GM12878 (cell line): ENCODE data around the gene PPP1R9B. TPM values are rescaled to one million over a fixed set of nuclear protein-coding genes. Genes with fewer than 3 reads are reported as not detected.

Experiments
- ATAC-seq: fragments of 200-7000 bp; cut with Tn5 transposase; 3 replicates; pipeline ENCODE4 v1.9.1; 2020; ENCODE audit warnings: mild to moderate bottlenecking, moderate library complexity
- BruUV-seq: library from RNA; stranded (reverse); fragments of 400-500 nt; replicated peaks from 2 replicates; lab custom pipeline; 2021; lab: Mats Ljungman, UMichigan
- CTCF ChIA-PET: fragments of 300-600 bp; sonication (Branson Sonifier 250); formaldehyde crosslinking; extraction: SDS; loops from one replicate; lab custom pipeline; 2021; ENCODE audit warnings: inconsistent platforms; lab: Yijun Ruan, JAX
- POLR2A ChIA-PET: fragments of 350-600 bp; formaldehyde crosslinking; extraction: SDS; loops from one replicate; lab custom pipeline; 2021; ENCODE audit warnings: inconsistent platforms; lab: Charles Lee
- RAD21 ChIA-PET: fragments of 300-600 bp; sonication (Branson Sonifier 250); formaldehyde crosslinking; loops from one replicate; lab custom pipeline; 2023; ENCODE audit warnings: antibody characterized with exemption; ENCODE audit not compliant: unreplicated experiment; lab: Charles Lee
- SMC1A ChIA-PET: fragments of 300-600 bp; sonication (Branson Sonifier 250); formaldehyde crosslinking; loops from one replicate; lab custom pipeline; 2023; ENCODE audit not compliant: unreplicated experiment, uncharacterized antibody; lab: Charles Lee
- DNase-seq: peaks from one replicate; pipeline ENCODE4 v3.0.0-alpha.2; 2011; ENCODE audit warnings: low read depth, low spot score
- FAIRE-seq: peaks from 3 replicates; lab custom pipeline; 2011; peaks lifted over from hg19 to GRCh38; lab: Jason Lieb, UNC
- H2AFZ ChIP-seq: 2 replicates; pipeline ENCODE4 v1.6.0; 2011; ENCODE audit warnings: low read depth, low read length, control low read depth; ENCODE audit not compliant: control insufficient read depth
- H3K27ac ChIP-seq: 2 replicates; pipeline ENCODE4 v1.5.1; 2011; ENCODE audit warnings: control low read depth; ENCODE audit not compliant: control insufficient read depth, insufficient read depth
- H3K27me3 ChIP-seq, 2 experiments: replicated peaks in 1 of 2; 2 replicates each; pipeline versions ENCODE4 v1.6.0 to v1.6.1; 2011; ENCODE audit warnings: low read length in 1 of 2; ENCODE audit not compliant: control insufficient read depth in 2 of 2, insufficient read depth in 2 of 2
- H3K36me3 ChIP-seq, 2 experiments: 2 replicates each; pipeline ENCODE4 v1.5.1; 2011; ENCODE audit warnings: low read length in 1 of 2; ENCODE audit not compliant: control insufficient read depth in 2 of 2, insufficient read depth in 2 of 2
- H3K4me1 ChIP-seq: 2 replicates; pipeline ENCODE4 v1.6.1; 2011; ENCODE audit warnings: mild to moderate bottlenecking, low read length, moderate library complexity, mixed read lengths; ENCODE audit not compliant: control insufficient read depth, insufficient read depth
- H3K4me2 ChIP-seq: 2 replicates; pipeline ENCODE4 v1.6.0; 2011; ENCODE audit warnings: control low read depth; ENCODE audit not compliant: control insufficient read depth, insufficient read depth
- H3K4me3 ChIP-seq: fragments of 200-600 bp; sonication (generic); 2 replicates; pipeline ENCODE4 v1.5.1; 2016
- H3K79me2 ChIP-seq: 2 replicates; pipeline ENCODE4 v1.6.0; 2011; ENCODE audit warnings: low read length; ENCODE audit not compliant: control insufficient read depth, insufficient read depth
- H3K9ac ChIP-seq: 2 replicates; pipeline ENCODE4 v1.8.0; 2011; ENCODE audit warnings: low read length, control low read depth, mixed read lengths; ENCODE audit not compliant: control insufficient read depth, insufficient read depth
- H3K9me3 ChIP-seq: replicated peaks from 3 replicates; pipeline ENCODE4 v1.5.1; 2011; ENCODE audit warnings: mild to moderate bottlenecking, low read length; ENCODE audit not compliant: control insufficient read depth, insufficient read depth
- H4K20me1 ChIP-seq: 2 replicates; pipeline ENCODE4 v1.6.0; 2011; ENCODE audit not compliant: control insufficient read depth, insufficient read depth
- CHD2 ChIP-seq: IDR thresholded peaks from 2 replicates; pipeline ENCODE4 v1.6.1; 2011; ENCODE audit warnings: low read depth, low read length, improper control_type of control experiment, borderline replicate concordance
- CREM ChIP-seq: IDR thresholded peaks from 2 replicates; pipeline ENCODE4 v1.6.1; 2014; ENCODE audit warnings: antibody characterized with exemption, low read depth
- EZH2 ChIP-seq: IDR thresholded peaks from 2 replicates; pipeline ENCODE4 v1.6.1; 2012; ENCODE audit warnings: low read depth, mild to moderate bottlenecking, control low read depth, inconsistent platforms, low read length, borderline replicate concordance; ENCODE audit not compliant: control insufficient read depth
- HCFC1 ChIP-seq: fragments of 150-350 bp; IDR thresholded peaks from 2 replicates; pipeline ENCODE4 v1.6.1; 2014; ENCODE audit warnings: low read length
- HDAC2 ChIP-seq: fragments of 200-600 bp; sonication (generic); IDR thresholded peaks from 2 replicates; pipeline ENCODE4 v1.6.1; 2017
- IRF4 ChIP-seq: IDR thresholded peaks from 2 replicates; pipeline ENCODE4 v1.6.1; 2011; ENCODE audit warnings: low read depth, low read length
- KAT2A ChIP-seq: conservative IDR thresholded peaks from 2 replicates; pipeline ENCODE4 v1.6.1; 2011; ENCODE audit warnings: low read depth, low read length; ENCODE audit not compliant: control insufficient read depth
- MTA2 ChIP-seq: fragments of 450-650 bp; IDR thresholded peaks from 2 replicates; pipeline ENCODE4 v1.6.1; 2016; ENCODE audit warnings: low read depth, mild to moderate bottlenecking, moderate library complexity
- NR2C1 ChIP-seq: fragments of 450-650 bp; IDR thresholded peaks from 2 replicates; pipeline ENCODE4 v1.6.1; 2017; ENCODE audit warnings: antibody characterized with exemption, mild to moderate bottlenecking, moderate library complexity
- NR2F1 ChIP-seq: fragments of 450-650 bp; conservative IDR thresholded peaks from 2 replicates; pipeline ENCODE4 v1.6.1; 2017; ENCODE audit warnings: mild to moderate bottlenecking
- POLR2A ChIP-seq: IDR thresholded peaks from 2 replicates; pipeline ENCODE4 v1.6.1; 2011; ENCODE audit warnings: low read depth, mild to moderate bottlenecking, low read length
- RB1 ChIP-seq: fragments of 450-650 bp; formaldehyde crosslinking; IDR thresholded peaks from 2 replicates; pipeline ENCODE4 v1.6.1; 2017; ENCODE audit warnings: mild to moderate bottlenecking, borderline replicate concordance
- SMAD5 ChIP-seq: IDR thresholded peaks from 2 replicates; pipeline ENCODE4 v1.6.1; 2016; ENCODE audit warnings: antibody characterized with exemption, low read depth
- SPI1 ChIP-seq: IDR thresholded peaks from 2 replicates; pipeline ENCODE4 v1.6.1; 2011; ENCODE audit warnings: low read depth, mild to moderate bottlenecking, low read length, moderate library complexity, borderline replicate concordance; ENCODE audit not compliant: insufficient read depth
- STAT1 ChIP-seq: fragments of 450-650 bp; conservative IDR thresholded peaks from 2 replicates; pipeline ENCODE4 v1.6.1; 2014; ENCODE audit warnings: antibody characterized with exemption, mild to moderate bottlenecking
- SUPT20H ChIP-seq: IDR thresholded peaks from 2 replicates; pipeline ENCODE4 v1.6.1; 2011; ENCODE audit warnings: low read depth, mild to moderate bottlenecking, low read length, moderate library complexity, borderline replicate concordance; ENCODE audit not compliant: control insufficient read depth
- ZBED1 ChIP-seq: IDR thresholded peaks from 2 replicates; pipeline ENCODE4 v1.6.1; 2016; ENCODE audit warnings: borderline replicate concordance
- ZNF217 ChIP-seq: fragments of 450-650 bp; IDR thresholded peaks from 2 replicates; pipeline ENCODE4 v1.6.1; 2017; ENCODE audit warnings: antibody characterized with exemption, mild to moderate bottlenecking
- ZNF384 ChIP-seq: IDR thresholded peaks from 2 replicates; pipeline ENCODE4 v1.6.1; 2012; ENCODE audit warnings: low read depth, mild to moderate bottlenecking, low read length, improper control_type of control experiment, borderline replicate concordance
- WGBS: methylation state at CpG from one replicate; pipeline ENCODE4 v1.1.6; 2016; ENCODE audit warnings: low lambda C conversion rate; ENCODE audit not compliant: insufficient replicate concordance, insufficient coverage; ENCODE audit errors: missing lambda C conversion rate; 5-methylcytosine and 5-hydroxymethylcytosine counted together
- in situ Hi-C: fragments of 300-500 bp; cut with MboI; formaldehyde crosslinking; loops from 9 replicates; pipeline ENCODE4 v1.14.3; 2018; ENCODE audit warnings: mixed read lengths
- intact Hi-C: fragments of 100-400 bp; cut with micrococcal nuclease; formaldehyde crosslinking; loops from one replicate; pipeline ENCODE4 v1.14.2; 2022; ENCODE audit not compliant: unreplicated experiment
- polyA plus RNA-seq, 11 experiments: library from polyadenylated mRNA; depleted of rRNA in 4 of 11; unstranded in 6 of 11; stranded (reverse) in 5 of 11; fragments of >200 nt; fragmentation: Nextera tagmentation in 4 of 11; fragmentation: Illumina TruSeq in 1 of 11; extraction: Ambion mirVana in 4 of 11; extraction: Trizol in 1 of 11; gene quantifications; 1 replicate in 1 of 11; 2 replicates in 10 of 11; pipeline versions ENCODE4 v1.2.1 to v1.2.3, GENCODE V29; 2011 to 2016; ENCODE audit warnings: inconsistent platforms in 2 of 11, missing spikeins in 2 of 11, low read depth in 1 of 11
- total RNA-seq, 4 experiments: library from RNA; depleted of rRNA in 3 of 4; stranded (reverse); fragments of >200 nt in 3 of 4; fragmentation: Illumina TruSeq in 1 of 4; extraction: Trizol in 1 of 4; gene quantifications; 2 replicates each; pipeline versions ENCODE4 v1.2.1 to v1.2.3, GENCODE V29; 2013 to 2021
- TF ChIP-seq, protein P1 (sequence below): fragments of 450-650 bp; IDR thresholded peaks from 2 replicates; pipeline ENCODE4 v1.6.1; 2017; ENCODE audit warnings: mild to moderate bottlenecking
- TF ChIP-seq, protein P2 (sequence below): IDR thresholded peaks from 2 replicates; pipeline ENCODE4 v1.6.1; 2011; ENCODE audit warnings: mild to moderate bottlenecking, low read depth, low read length, moderate library complexity; ENCODE audit not compliant: insufficient replicate concordance

PPP1R9B gene
- total and polyA plus RNA-seq, 10 of the 15 experiments (the other 5 are each of a cell fraction or from before 2014, with no cell fraction given): 0.20 to 107 (median 37.5) TPM

DNA sequence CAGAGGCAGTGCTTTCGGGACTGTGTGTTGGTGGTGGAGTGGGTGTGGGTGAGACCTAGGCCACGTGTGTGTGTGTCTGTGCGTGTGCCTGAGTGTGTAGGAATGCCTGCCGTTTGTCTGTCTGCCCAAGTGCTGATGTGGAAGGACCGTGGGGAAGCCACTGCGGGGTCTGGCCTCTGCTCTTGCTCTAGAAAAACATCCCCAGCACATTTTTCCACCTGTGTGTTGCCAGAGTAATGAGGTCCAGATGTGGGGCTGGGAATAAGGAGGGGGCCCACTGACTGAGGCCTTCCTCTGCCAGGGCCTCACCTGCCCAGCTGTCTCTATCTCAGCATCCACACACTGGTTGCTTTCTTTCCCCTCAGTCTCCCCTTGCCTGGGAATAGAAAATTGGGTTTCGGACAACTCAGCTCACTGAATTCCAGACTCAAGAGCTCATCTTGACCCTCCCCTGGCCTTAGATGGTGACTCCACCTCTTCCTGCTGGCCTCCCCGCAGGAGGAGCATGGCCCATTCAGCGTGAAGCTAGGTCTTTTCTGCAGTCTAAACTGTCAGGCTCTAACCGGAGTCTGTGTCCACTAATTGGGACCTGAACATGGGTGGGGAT, 23.0 kb upstream of the PPP1R9B start (continued):
- no peak for TF ChIP-seq CREM
- no peak for TF ChIP-seq MTA2
- TF ChIP-seq STAT1: no peak
- TF ChIP-seq EZH2: no peak
- no peak for TF ChIP-seq SMAD5

DNA sequence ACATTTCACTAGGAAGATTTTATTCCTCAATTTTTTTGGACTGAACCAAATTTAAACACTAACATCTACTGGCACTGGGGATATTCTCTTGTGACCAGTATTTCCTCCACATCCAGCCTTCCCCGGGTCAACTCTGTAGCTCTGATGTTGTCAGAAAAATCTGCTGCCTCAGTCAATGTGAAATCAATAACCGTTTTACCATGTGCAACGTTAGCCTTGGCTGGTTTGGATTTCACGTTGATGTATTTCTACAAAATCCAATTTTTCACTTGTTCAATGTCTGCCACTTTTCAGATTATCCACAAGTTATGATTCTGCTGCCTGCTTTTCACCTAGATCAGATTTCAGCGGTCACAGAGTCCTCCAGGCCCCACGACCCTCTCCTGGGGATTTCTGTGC, 22.5 kb upstream of the PPP1R9B start:
- no peaks in the 10 kb centered on the region for H3K27me3 ChIP-seq
- H4K20me1 ChIP-seq: no peaks in the 10 kb centered on the region
- in situ Hi-C loops: no loop called here
- no peak overlapping the region for H2AFZ ChIP-seq
- H3K36me3 ChIP-seq: no peaks in the 10 kb centered on the region
- H3K4me3 ChIP-seq: no peak overlapping the region
- ChIA-PET RAD21 (interaction anchor here (0.6 kb wide), 1 partner anchor 9 kb away, joined by 3 read pairs; no protein-coding TSS in a partner anchor), SMC1A (interaction anchor here (1.2 to 4.2 kb wide), 3 partner anchors 9 to 43 kb away, joined by 3 to 177 read pairs (median 5); no protein-coding TSS in a partner anchor), CTCF (interaction anchor here (0.7 to 17.0 kb wide), 5 partner anchors 9 to 59 kb away, joined by 3 to 514 read pairs (median 18); partner anchors contain the start of gene COL1A1), POLR2A (interaction anchor here (0.5 kb wide), 1 partner anchor 1007 kb away, joined by 3 read pairs; no protein-coding TSS in a partner anchor)
- 32% methylated on average over 6 of the region's 6 CpGs for WGBS
- peaks cover 15% of the 10 kb centered on the region for H3K4me1 ChIP-seq
- FAIRE-seq: no peak
- intact Hi-C loops: no loop called here
- no peak overlapping the region for H3K27ac ChIP-seq
- H3K79me2 ChIP-seq: no peaks in the 10 kb centered on the region
- H3K9me3 ChIP-seq: no peaks in the 10 kb centered on the region
- no peak for ATAC-seq
- no TSS peak for BruUV-seq
- H3K4me2 ChIP-seq: no peak overlapping the region
- H3K9ac ChIP-seq: no peak overlapping the region
- DNase-seq: no peak
- TF ChIP-seq POLR2A: no peak
- TF ChIP-seq KAT2A: no peak
- TF ChIP-seq SUPT20H: no peak
- TF ChIP-seq, protein P1, sequence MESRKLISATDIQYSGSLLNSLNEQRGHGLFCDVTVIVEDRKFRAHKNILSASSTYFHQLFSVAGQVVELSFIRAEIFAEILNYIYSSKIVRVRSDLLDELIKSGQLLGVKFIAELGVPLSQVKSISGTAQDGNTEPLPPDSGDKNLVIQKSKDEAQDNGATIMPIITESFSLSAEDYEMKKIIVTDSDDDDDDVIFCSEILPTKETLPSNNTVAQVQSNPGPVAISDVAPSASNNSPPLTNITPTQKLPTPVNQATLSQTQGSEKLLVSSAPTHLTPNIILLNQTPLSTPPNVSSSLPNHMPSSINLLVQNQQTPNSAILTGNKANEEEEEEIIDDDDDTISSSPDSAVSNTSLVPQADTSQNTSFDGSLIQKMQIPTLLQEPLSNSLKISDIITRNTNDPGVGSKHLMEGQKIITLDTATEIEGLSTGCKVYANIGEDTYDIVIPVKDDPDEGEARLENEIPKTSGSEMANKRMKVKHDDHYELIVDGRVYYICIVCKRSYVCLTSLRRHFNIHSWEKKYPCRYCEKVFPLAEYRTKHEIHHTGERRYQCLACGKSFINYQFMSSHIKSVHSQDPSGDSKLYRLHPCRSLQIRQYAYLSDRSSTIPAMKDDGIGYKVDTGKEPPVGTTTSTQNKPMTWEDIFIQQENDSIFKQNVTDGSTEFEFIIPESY: no peak
- TF ChIP-seq ZBED1: no peak
- TF ChIP-seq HDAC2: no peak
- TF ChIP-seq HCFC1: no peak
- TF ChIP-seq NR2F1: no peak
- no peak for TF ChIP-seq RB1
- no peak for TF ChIP-seq SPI1
- no peak for TF ChIP-seq ZNF384
- TF ChIP-seq, protein P2, sequence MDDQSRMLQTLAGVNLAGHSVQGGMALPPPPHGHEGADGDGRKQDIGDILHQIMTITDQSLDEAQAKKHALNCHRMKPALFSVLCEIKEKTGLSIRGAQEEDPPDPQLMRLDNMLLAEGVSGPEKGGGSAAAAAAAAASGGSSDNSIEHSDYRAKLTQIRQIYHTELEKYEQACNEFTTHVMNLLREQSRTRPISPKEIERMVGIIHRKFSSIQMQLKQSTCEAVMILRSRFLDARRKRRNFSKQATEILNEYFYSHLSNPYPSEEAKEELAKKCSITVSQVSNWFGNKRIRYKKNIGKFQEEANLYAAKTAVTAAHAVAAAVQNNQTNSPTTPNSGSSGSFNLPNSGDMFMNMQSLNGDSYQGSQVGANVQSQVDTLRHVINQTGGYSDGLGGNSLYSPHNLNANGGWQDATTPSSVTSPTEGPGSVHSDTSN: no peak
- no peak for TF ChIP-seq NR2C1
- no peak for TF ChIP-seq IRF4
- no peak for TF ChIP-seq ZNF217
- TF ChIP-seq CHD2: no peak
